HepG2 (cell line): ENCODE data around the gene PGC. TPM values are rescaled to one million over a fixed set of nuclear protein-coding genes. Genes with fewer than 3 reads are reported as not detected.

ENCODE experiments used
- AGO2 ChIP-seq: fragments of 200-400 bp; formaldehyde crosslinking; optimal IDR thresholded peaks from 2 replicates; pipeline ENCODE3; 2017; ENCODE audit warnings: mild to moderate bottlenecking, low read depth, low read length, moderate library complexity
- ATAD3A ChIP-seq: sonication (generic); formaldehyde crosslinking; IDR thresholded peaks from 2 replicates; pipeline ENCODE4 v1.4.0; 2020; ENCODE audit warnings: missing genetic modification reagents
- CBX5 ChIP-seq: sonication (generic); formaldehyde crosslinking; IDR thresholded peaks from 2 replicates; pipeline ENCODE4 v1.4.0; 2020; ENCODE audit warnings: missing genetic modification reagents, borderline replicate concordance
- ESRRA ChIP-seq: sonication (generic); formaldehyde crosslinking; IDR thresholded peaks from 2 replicates; pipeline ENCODE4 v1.5.1; 2020; ENCODE audit warnings: mild to moderate bottlenecking, low read depth, missing genetic modification reagents
- ETV5 ChIP-seq: IDR thresholded peaks from 2 replicates; pipeline ENCODE4 v1.6.1; 2018; ENCODE audit warnings: missing biosample characterization, missing genetic modification reagents, inconsistent platforms, borderline replicate concordance
- FOXK2 ChIP-seq: fragments of 450-650 bp; IDR thresholded peaks from 2 replicates; pipeline ENCODE4 v1.6.1; 2016
- GZF1 ChIP-seq: sonication (generic); formaldehyde crosslinking; IDR thresholded peaks from 2 replicates; pipeline ENCODE4 v1.5.1; 2020; ENCODE audit warnings: mild to moderate bottlenecking, missing genetic modification reagents
- MBD4 ChIP-seq: IDR thresholded peaks from 2 replicates; pipeline ENCODE4 v1.6.1; 2012; ENCODE audit warnings: low read length, inconsistent platforms, borderline replicate concordance
- MTA3 ChIP-seq: sonication (generic); formaldehyde crosslinking; IDR thresholded peaks from 2 replicates; pipeline ENCODE4 v1.4.0; 2020; ENCODE audit warnings: missing genetic modification reagents
- NBN ChIP-seq: fragments of 450-650 bp; conservative IDR thresholded peaks from 2 replicates; pipeline ENCODE4 v1.6.1; 2017
- PHB2 ChIP-seq: fragments of 450-650 bp; IDR thresholded peaks from 2 replicates; pipeline ENCODE4 v1.6.1; 2018; ENCODE audit not compliant: partially characterized antibody
- PHF20 ChIP-seq: sonication (generic); formaldehyde crosslinking; IDR thresholded peaks from 2 replicates; pipeline ENCODE4 v1.5.0; 2020; ENCODE audit warnings: mild to moderate bottlenecking, missing genetic modification reagents
- REL ChIP-seq: sonication (generic); formaldehyde crosslinking; conservative IDR thresholded peaks from 2 replicates; pipeline ENCODE4 v1.8.0; 2022; ENCODE audit warnings: mild to moderate bottlenecking, missing genetic modification reagents, moderate library complexity
- SMC3 ChIP-seq: IDR thresholded peaks from 2 replicates; pipeline ENCODE4 v1.6.1; 2011; ENCODE audit warnings: low read length, improper control_type of control experiment
- TCF12 ChIP-seq, 2 experiments: fragments of 450-650 bp in 1 of 2; sonication (generic) in 1 of 2; formaldehyde crosslinking in 1 of 2; IDR thresholded peaks; 2 replicates each; pipeline versions ENCODE4 v1.6.1 to v1.8.0; 2017 to 2022; ENCODE audit warnings: antibody characterized with exemption in 1 of 2, mild to moderate bottlenecking in 1 of 2, missing genetic modification reagents in 1 of 2, moderate library complexity in 1 of 2
- ZC3H13 ChIP-seq: sonication (generic); formaldehyde crosslinking; IDR thresholded peaks from 2 replicates; pipeline ENCODE4 v1.8.1; 2023; ENCODE audit warnings: mild to moderate bottlenecking, missing genetic modification reagents, moderate library complexity
- ZNF160 ChIP-seq: sonication (generic); formaldehyde crosslinking; IDR thresholded peaks from 2 replicates; pipeline ENCODE4 v1.8.0; 2022; ENCODE audit warnings: mild to moderate bottlenecking, inconsistent platforms, missing genetic modification reagents
- ZNF589 ChIP-seq: sonication (generic); formaldehyde crosslinking; conservative IDR thresholded peaks from 2 replicates; pipeline ENCODE4 v1.8.0; 2022; ENCODE audit warnings: mild to moderate bottlenecking, moderate library complexity, missing genetic modification reagents
- ZNF720 ChIP-seq: sonication (generic); formaldehyde crosslinking; IDR thresholded peaks from 2 replicates; pipeline ENCODE4 v1.4.0; 2020; ENCODE audit warnings: missing genetic modification reagents
- polyA plus RNA-seq, 8 experiments: library from polyadenylated mRNA; depleted of rRNA in 3 of 8; stranded (reverse) in 7 of 8; unstranded in 1 of 8; fragments of >200 nt; fragmentation: Illumina TruSeq in 4 of 8; extraction: Trizol in 4 of 8; gene quantifications; 2 replicates each; pipeline versions ENCODE4 v1.2.1 to v1.2.3, GENCODE V29; 2011 to 2016; ENCODE audit warnings: low read depth in 4 of 8, missing spikeins in 1 of 8, mixed read lengths in 1 of 8; ENCODE audit not compliant: insufficient read depth in 1 of 8
- total RNA-seq, 5 experiments: library from RNA; depleted of rRNA; stranded (reverse); fragments of >200 nt; fragmentation: Illumina TruSeq; extraction: Trizol; gene quantifications; 2 replicates each; pipeline ENCODE4 v1.2.3, GENCODE V29; 2016; ENCODE audit warnings: low read depth in 1 of 5
- TF ChIP-seq, protein P1 (sequence below): sonication (generic); formaldehyde crosslinking; IDR thresholded peaks from 2 replicates; pipeline ENCODE4 v1.5.1; 2020; ENCODE audit warnings: missing genetic modification reagents, mild to moderate bottlenecking, borderline replicate concordance
- TF ChIP-seq, protein P2 (sequence below): sonication (generic); formaldehyde crosslinking; IDR thresholded peaks from 2 replicates; pipeline ENCODE4 v1.4.0; 2020; ENCODE audit warnings: missing genetic modification reagents, borderline replicate concordance
- TF ChIP-seq, protein P3 (sequence below): sonication (generic); formaldehyde crosslinking; IDR thresholded peaks from 2 replicates; pipeline ENCODE4 v1.8.0; 2022; ENCODE audit warnings: low read depth, missing genetic modification reagents

PGC gene
- total and polyA plus RNA-seq, 2 of the 13 experiments (the other 11 are each of a cell fraction or from before 2014, with no cell fraction given) = 426 to 502 TPM

DNA sequence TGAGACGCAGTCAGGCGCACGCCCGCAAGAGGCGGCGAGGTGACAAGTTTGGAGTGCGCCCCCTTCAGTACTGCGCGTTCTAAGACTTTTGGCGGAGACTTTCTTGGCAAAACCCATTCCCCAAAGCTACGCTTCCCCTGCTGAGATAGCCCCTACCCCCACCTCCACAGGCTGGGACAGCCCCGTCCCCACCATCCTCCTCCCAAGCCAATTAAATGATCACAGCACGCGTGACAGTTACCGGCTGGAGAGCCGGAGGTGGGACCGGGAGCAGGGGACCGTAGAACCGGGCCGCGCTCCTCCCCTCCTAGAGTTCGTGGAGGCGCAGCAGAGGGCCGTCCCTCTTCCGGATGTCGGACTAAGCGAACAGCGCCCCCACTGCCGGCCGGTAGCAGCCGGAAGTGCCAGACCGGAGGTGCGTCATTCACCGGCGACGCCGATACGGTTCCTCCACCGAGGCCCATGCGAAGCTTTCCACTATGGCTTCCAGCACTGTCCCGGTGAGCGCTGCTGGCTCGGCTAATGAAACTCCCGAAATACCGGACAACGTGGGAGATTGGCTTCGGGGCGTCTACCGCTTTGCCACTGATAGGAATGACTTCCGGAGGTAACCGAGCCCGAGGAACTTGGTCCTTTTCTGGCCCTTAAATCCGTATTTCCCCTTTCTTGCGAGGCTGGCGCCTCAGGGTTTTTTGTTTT lies 40.2 kb upstream of the PGC start, which contains the start of gene TOMM6 (continued):
- TF ChIP-seq PHF20 = peak; percentile 100
- TF ChIP-seq PHB2 = no peak
- no peak for TF ChIP-seq GZF1 (CRISPR knock-in tag)
- TF ChIP-seq SMC3 = no peak
- TF ChIP-seq ZNF160 = peak; percentile 41; the same call in 1 of the 2 replicates
- TF ChIP-seq ZNF589 = 0 out of 2 replicates have a peak, but pooled peaks have one; percentile 2
- no peak for TF ChIP-seq NBN
- no peak for TF ChIP-seq FOXK2
- TF ChIP-seq ZNF720 (CRISPR knock-in tag) = 0 out of 2 replicates have a peak, but pooled peaks have one; percentile 12
- no peak for TF ChIP-seq TCF12 (IDR thresholded peaks at IDR 0.05)
- peak; percentile 9; the same call in 1 of the 2 replicates for TF ChIP-seq TCF12 (CRISPR knock-in tag; IDR thresholded peaks at IDR 0.05)
- no peak for TF ChIP-seq MBD4
- peak; percentile 90 for TF ChIP-seq CBX5 (CRISPR knock-in tag)
- peak; percentile 89 for TF ChIP-seq AGO2
- TF ChIP-seq ZC3H13 (CRISPR knock-in tag) = peak; percentile 99
- TF ChIP-seq MTA3 (CRISPR knock-in tag) = no peak
- no peak; the same call in 1 of the 2 replicates for TF ChIP-seq ESRRA (CRISPR knock-in tag)
- TF ChIP-seq, protein P1, sequence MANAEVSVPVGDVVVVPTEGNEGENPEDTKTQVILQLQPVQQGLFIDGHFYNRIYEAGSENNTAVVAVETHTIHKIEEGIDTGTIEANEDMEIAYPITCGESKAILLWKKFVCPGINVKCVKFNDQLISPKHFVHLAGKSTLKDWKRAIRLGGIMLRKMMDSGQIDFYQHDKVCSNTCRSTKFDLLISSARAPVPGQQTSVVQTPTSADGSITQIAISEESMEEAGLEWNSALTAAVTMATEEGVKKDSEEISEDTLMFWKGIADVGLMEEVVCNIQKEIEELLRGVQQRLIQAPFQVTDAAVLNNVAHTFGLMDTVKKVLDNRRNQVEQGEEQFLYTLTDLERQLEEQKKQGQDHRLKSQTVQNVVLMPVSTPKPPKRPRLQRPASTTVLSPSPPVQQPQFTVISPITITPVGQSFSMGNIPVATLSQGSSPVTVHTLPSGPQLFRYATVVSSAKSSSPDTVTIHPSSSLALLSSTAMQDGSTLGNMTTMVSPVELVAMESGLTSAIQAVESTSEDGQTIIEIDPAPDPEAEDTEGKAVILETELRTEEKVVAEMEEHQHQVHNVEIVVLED (CRISPR knock-in tag) = peak; percentile 85; the same call in 1 of the 2 replicates
- TF ChIP-seq ATAD3A (CRISPR knock-in tag) = peak; percentile 39; the same call in 1 of the 2 replicates
- peak; percentile 48; the same call in 1 of the 2 replicates for TF ChIP-seq REL (CRISPR knock-in tag)
- TF ChIP-seq, protein P2, sequence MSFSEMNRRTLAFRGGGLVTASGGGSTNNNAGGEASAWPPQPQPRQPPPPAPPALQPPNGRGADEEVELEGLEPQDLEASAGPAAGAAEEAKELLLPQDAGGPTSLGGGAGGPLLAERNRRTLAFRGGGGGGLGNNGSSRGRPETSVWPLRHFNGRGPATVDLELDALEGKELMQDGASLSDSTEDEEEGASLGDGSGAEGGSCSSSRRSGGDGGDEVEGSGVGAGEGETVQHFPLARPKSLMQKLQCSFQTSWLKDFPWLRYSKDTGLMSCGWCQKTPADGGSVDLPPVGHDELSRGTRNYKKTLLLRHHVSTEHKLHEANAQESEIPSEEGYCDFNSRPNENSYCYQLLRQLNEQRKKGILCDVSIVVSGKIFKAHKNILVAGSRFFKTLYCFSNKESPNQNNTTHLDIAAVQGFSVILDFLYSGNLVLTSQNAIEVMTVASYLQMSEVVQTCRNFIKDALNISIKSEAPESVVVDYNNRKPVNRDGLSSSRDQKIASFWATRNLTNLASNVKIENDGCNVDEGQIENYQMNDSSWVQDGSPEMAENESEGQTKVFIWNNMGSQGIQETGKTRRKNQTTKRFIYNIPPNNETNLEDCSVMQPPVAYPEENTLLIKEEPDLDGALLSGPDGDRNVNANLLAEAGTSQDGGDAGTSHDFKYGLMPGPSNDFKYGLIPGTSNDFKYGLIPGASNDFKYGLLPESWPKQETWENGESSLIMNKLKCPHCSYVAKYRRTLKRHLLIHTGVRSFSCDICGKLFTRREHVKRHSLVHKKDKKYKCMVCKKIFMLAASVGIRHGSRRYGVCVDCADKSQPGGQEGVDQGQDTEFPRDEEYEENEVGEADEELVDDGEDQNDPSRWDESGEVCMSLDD (CRISPR knock-in tag) = peak; percentile 34; the same call in 1 of the 2 replicates
- TF ChIP-seq, protein P3, sequence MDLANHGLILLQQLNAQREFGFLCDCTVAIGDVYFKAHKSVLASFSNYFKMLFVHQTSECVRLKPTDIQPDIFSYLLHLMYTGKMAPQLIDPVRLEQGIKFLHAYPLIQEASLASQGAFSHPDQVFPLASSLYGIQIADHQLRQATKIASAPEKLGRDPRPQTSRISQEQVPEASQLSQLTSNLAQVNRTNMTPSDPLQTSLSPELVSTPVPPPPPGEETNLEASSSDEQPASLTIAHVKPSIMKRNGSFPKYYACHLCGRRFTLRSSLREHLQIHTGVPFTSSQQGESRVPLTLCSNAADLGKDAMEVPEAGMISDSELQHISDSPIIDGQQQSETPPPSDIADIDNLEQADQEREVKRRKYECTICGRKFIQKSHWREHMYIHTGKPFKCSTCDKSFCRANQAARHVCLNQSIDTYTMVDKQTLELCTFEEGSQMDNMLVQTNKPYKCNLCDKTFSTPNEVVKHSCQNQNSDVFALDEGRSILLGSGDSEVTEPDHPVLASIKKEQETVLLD (CRISPR knock-in tag) = peak; percentile 87
- peak; percentile 99 for TF ChIP-seq ETV5 (CRISPR knock-in tag)
